Activated T-cell treated with anti-CD3 and anti-CD28 coated beads for 1 hour (primary cell): ENCODE data around the gene RNF115.
"Not testable (repeated sequence)": the region's sequence is repeated elsewhere in the genome, so short reads cannot be mapped to it uniquely, and the experiment has no call there.

Experiments used
- DNase-seq: peaks from one replicate; pipeline ENCODE4 v3.0.0-alpha.2; 2020; ENCODE audit warnings: low read depth

Gene RNF115

DNA sequence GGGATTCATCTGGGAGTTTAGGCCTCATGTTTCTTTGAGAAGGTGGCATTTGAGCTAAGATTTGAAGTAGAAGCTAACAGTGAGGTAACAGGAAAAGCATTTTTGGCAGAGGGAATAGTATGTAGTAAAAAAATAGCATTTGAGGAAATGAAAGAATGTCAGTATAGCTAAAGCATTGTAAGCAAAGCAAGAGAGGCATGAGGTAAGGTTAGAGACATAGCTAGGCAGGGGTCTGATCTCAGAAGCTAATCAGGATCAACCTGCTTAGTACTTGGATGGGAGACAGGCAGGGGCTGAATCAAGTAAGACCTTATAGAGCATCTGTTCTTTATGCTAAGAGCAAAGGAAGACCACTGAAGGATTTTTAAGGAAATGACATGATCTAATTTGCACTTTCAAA is 4.1 kb upstream of the RNF115 start:
- DNase-seq, result no peak

DNA sequence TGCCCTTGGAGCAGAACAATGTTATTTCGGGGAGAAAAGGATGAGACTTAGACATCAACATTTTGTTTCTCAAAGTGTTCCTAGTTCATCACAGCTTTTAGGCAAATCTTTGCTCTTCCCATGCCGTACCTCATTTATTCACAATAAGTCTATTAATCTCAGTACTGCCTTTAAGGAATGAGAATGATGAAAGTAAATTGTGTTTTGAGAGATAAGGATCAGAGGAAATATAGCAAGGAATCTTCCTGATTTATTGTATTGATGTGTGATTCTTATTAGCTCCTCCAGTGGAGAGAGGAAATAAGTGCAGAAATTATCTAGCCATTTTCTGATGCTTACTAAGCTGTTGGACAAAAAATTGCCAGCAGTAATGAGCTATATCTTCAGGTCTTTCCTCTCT is 2.1 kb upstream of the RNF115 start:
- DNase-seq, result no peak

DNA sequence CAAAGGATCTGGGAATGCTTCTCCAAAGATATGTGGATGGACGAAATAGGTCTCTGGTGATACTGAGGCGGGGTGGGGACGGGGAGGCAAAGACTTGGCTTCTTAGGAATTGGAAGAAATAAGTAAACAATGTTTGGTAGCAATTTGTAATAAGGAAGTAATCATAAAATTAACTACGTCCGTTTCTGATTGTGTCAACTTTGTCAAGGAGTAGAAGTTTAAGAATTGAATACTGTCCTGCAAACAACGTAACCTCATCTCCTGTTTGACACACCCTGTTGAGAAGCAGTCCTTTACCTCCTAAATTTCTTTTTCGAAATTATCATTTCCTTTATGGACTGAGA is 576 bp upstream of the RNF115 start:
- no peak for DNase-seq

DNA sequence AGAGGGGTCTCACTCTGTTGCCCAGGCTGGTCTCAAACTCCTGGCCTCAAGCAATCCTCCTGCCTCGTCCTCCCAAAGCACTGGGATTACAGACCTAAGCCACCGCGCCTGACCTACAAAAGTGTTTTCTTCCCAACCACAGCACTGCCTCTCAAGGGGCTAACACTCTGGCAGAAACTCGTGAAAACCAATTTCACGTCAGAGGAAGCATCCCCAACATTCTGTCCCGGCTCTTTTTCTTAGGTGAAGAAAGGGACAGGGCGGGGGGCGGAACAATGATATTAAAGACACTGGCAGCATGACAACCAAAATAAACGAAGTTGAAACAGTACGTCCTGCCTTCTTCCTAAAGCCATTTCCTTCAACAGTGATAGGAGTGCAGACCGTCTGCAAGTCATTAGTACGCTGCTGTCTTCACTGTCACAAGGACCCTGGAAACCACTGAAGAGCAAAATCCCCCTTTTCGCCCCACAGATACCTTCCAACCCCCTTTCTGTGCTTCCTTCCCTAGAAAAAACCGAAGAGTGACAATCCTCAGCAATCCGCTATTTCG is 1.0 kb downstream of the RNF115 start:
- not testable (repeated sequence) for DNase-seq

DNA sequence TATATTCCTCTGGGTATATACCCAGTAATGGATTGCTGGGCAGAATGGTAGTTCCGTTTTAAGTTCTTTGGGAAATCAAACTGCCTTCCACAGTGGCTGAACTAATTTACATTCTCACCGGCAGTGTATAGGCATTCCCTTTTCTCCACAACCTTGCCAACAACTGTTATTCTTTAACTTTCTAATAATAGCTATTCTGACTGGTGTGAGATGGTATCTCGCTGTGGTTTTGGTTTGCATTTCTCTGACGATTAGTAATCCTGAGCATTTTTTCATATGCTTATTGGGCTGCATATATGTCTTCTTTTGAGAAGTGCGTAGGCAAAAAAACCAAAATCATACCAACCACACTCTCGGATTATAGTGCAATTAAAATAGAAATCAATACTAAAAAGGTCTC is 5.8 kb downstream of the RNF115 start:
- DNase-seq, result not testable (repeated sequence)

DNA sequence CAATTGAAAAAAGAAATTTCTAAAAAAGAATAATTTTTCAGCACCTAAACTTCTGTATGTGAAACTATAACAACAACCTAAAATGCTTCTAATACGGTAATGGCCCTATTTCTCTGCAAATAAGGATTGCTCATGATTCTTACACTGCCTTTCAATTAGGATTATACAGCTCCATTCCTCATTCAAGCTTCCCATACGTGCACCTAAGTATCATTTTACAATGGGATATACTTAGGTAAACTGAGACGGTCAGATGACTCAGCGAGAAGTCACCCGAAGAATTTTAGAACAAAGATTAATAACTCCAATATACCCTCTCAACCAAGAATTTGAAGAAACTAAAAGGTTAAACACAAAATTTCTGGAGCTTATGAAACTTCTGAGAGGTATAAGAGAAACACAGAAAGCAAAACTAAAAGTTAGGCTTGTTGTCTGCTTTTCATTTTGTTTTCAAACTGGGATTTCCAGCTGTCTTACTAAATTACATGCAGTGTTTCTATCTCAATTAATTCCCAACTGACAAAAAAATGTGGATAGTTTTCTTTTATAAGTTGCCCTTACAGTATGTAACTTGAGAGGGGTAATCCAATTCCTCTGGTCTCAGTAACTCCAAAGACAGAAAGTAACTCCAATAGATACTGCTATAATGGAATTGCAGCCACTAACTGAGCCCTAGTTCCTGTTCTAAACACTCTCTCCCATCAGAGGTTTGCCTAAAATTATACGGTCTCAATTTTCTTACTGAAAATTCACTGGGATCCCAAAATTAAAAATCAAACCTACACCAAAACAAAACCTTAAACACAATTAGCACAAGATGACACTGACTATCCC is 10.7 kb downstream of the RNF115 start:
- DNase-seq, result not testable (repeated sequence)

DNA sequence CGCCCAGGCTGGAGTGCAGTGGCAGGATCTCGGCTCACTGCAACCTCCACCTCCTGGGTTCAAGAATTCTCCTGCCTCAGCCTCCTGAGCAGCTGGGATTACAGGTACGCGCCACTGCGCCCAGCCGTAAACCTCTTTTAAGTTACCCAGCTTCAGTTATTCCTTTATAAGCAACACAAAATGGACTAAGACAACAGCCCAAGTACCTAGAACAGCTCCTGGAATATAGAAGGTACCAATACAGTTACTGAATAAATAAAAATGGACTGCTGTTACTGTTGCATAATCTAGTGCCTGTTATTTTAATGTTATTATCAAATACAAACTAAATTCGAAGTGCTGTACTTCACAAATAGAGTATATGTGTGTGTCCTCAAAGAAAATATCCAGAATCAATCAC is 17.1 kb downstream of the RNF115 start:
- no peak for DNase-seq

DNA sequence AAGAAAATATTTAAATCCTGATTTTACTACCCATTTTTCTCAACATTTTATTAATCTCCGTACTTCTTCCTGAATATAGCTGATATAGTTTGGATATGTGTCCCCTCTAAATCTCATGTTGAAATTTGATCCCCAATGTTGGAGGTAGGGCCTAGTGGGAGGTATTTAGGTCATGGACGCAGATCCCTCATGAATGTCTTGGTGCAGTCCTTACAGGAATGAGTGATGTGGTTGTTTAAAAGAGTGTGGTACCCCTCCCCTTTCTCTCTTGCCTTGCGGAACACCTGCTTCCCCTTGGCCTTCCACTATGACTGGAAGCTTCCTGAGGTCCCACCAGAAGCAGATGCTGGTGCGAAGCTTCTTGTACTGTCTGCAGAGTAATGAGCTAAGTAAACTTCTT is 17.5 kb downstream of the RNF115 start:
- DNase-seq, result no peak

DNA sequence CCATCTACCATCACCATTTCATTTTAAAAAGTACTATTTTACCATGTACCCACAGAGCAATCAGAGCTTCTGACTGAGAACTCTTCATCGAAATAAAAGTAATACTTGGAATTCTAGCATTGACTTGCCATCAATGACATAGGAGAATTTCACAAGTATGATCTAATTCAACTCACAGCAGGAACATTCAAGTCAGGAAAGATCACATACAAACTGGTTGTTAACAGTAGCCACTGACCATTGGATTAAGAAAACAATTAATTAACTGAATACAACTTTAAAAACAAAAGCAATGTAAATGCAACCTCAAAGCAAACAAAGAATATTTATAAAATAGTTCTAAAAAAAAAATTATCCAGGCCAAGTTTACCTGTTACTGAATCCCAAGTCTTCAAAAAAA is 18.8 kb downstream of the RNF115 start:
- no peak for DNase-seq

DNA sequence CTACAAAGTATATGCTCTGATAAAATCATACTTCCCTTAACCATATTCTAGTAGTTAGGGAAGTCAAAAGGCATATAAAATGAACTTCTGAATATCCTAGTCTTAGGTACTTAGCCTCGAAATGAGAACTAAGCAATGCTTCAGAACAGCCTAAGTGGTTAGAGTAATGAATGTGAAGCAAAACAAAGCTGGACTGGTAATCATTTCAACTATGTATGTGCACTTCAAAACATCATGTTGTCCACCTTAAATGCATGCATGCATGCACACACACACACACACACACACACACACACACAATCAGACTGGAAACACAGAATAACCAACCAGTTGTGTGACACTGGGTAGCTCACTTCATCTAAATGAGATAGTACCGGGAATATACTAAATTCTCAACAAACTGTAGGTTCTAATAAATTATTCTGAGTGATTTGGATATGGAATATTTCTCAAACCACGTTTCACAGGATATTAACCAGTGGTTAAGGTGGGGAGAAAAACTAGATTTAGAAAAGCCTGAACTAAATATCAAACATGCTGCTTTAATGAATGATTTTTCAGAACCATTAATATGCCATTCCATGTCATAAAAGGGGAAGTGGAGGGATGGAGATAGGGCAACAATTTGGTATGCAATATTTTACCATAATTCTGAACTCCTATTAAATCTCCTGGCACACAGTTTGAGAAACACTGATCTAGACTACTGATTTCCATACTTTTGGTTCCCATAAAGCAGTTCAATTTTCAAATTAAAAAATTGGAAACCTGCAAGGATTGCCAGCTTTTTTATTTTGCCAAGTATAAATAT is 19.5 kb downstream of the RNF115 start:
- no peak for DNase-seq

DNA sequence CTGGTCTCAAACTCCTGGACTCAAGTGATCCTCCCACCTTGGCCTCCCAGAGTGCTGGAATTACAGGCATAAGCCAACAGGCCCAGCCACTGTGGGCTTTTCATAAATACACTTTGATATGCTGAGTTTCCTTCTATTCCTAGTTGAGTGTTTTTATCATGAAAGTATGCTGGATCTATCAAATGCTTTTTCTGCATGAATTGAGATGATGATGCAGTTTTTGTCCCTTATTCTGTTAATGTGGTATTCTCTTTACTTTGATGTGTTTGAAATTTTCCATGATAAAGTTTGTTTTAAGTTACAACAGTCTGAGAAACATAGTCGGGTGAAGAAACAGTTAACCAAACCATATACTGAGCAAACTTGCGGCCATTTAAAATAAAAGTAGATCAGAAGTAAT is 24.1 kb downstream of the RNF115 start:
- DNase-seq, result no peak

DNA sequence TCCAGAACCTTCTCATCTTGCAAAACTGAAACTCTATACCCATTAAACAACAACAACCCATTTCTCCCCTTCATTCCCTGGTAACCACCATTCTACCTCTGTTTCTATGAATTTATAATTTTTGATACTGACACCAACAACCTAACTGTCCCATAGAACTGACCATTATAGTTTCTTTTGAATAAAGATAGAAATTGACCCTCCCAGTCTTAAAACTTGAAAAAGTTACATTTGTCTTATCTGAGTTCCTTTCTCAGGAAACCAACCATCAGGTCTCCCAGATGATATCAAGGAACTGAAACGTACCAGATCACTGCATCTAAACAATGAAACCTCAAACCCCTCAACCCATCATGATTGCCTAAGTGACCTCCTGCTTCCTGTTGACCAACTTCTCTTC is 27.1 kb downstream of the RNF115 start:
- DNase-seq, result no peak

DNA sequence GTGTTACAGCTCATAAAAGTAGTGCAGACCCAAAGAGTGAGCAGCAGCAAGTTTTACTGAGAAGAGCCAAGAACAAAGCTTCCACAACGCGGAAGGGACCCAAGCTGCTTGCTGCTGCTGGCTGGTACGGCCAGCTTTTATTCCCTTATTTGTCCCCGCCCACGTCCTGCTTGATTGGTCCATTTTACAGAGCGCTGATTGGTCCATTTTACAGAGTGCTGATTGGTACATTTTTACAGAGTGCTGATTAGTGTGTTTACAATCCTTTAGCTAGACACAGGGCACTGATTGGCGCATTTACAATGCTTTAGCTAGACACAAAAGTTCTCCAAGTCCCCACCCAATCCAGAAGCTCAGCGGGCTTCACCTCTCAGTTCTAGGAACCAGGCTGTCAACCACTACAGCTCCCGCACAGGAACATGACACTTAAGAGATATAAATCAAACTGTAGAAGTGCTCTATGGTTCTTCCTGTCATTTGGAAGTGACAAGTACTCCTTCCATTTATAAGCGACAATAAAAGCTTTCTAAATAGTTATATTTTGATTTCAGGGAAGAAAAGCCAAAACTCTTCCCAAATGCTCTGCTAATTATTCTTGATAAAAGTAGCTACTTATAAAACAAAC is 28.5 kb downstream of the RNF115 start:
- no peak for DNase-seq

DNA sequence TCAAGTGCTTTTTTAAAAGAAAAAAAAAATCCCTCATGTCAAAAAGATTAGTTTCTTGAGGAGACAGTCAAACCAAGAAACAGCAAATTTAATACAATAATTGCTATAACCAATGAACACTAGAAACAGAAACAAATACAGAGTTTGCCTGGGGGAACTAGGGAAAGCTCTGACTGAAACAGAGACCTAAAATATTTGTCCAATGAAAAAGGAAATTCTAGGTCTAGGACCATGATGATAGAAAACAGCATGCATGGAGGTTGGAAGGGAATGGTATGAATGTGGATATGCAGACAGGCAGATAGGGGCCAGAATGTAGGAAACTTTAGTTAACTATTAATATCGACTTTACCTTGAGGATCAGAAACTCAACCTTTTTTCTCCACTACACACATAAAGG is 31.4 kb downstream of the RNF115 start:
- no peak for DNase-seq

DNA sequence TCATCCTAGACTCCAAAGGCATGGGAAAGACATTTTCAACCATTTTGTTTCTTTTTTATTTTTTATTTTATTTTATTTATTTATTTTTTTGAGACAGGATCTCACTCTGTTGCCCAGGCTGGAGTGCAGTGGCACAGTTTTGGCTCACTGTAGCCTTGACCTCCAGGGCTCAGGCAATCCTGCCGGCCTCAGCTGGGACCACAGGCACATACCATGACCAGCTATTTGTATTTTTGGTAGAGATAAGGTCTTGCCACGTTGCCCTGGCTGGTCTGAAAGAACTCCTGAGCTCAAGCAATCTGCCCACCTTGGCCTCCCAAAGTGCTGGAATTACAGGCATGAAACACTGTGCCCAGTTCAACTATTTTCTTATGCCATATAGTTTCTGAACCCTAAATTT is 32.0 kb downstream of the RNF115 start:
- not testable (repeated sequence) for DNase-seq

DNA sequence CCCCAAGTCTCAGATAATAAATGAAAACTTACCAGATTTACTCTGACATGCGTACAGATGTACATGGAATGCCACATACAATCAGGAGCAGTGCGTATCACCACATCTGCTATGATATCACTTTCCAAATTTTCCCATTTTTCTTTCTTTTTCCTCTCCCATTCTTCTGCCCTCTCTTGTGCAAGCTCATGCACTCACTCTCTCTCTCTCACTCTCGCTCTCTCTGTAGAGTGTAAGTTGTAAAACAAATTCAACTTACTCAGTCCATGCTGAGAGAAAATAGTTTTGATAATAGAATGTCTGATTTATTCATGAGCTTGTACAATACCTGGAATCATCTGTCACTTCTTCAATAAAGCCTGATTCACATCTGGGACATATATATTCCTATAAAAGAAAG is 35.3 kb downstream of the RNF115 start:
- DNase-seq, result no peak

DNA sequence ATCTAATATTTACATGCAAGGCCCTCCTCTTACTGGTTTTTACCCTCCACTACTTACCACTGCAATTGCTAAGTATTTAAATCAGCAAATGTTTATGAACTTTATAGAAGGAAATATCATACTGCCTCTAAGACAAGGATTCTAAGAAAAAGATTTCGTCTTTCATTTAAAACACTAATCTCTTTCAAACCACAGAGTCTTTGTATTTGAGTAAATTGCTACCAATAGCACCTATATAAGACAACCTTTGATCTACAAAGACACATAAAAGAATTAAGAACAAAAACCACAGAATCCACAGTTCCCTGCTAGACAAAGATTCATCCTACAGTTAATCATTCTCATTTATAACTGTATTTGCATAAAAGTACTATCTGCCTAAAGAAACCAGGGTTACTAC is 37.6 kb downstream of the RNF115 start:
- DNase-seq, result no peak

DNA sequence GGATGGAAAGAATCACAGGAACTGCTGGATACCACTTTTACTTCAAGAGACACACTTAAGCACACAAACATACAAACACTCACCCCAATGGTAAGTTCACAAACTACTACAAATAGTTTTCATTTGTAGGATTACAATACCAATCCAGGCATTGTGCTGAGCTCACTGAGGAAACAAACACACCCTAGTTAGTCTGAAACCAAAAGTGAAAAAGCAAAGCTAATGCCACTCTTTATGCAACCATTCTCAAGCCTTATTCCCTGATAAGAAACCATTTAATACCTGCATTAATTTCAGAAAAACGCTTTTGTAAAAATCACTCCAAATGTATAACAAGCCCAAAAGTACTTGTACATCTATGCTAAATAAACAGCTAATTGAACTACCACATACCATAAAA is 38.3 kb downstream of the RNF115 start:
- no peak for DNase-seq

DNA sequence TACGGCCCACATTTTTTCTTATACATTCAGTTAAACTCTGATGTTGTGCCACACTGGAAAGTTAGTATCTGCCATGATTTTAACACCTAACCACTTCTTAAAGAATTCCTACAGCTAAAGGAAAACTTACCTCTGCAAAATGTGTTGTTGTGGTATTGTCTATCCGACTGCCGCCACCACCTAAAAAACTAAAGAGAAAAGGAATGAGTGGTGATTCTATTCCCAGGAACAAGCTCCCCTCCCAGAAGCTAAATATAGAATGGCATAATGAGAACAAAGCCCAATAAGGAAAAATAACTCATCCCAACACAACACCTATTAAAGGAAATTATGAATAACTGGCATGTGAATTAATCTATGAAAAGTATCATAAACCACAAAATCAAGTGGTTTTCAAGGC is 39.5 kb downstream of the RNF115 start:
- no peak for DNase-seq

DNA sequence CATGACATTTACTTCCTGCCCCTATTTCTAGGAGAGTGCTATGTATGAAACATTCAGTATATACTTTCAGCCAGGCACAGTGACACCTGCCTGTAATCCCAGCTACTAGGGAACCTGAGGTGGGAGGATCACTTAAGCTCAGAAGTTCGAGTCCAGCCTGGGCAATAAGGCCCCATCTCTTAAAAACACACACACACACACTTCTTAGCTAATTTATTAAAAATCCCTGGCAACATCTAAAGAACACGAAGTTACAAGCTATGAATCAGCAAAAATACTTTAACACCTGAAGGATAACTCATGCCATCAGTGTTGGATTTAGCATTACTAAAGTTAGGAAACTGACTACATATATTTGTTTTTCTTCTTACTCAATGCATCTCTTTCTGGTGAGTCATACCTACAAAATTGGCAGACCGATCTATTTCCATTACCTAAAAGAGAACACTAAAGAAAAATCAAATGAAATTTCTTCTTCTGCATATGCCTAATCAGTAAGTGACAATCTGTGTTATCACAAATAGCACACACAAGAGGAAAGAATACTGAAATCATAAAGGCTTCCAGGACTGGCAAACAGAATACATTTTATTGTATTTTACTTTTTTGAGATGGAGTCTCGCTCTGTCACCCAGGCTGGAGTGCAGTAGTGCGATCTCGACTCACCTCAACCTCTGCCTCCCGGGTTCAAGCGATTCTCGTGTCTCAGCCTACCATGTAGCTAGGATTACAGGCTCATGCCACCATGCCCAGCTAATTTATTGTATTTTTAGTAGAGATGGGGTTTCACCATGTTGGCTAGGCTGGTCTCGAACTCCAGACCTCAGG is 41.4 kb downstream of the RNF115 start:
- DNase-seq, result no peak

DNA sequence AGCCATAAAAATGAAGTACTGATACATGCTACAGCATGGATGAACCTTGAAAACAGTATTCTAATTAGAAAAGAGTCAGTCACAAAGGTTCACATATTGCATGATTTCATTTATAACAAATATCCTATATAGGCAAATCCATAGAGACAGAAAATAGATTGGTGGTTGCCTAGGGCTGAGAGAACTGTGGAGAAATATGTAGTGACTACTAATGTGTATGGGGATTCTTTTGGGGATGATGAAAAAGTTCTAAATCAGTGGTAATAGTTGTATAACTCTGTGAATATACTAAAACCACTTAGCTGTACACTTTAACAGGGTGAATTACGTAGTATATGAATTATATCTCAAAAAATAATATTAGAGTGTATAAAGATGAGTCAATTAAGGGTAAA is 45.8 kb downstream of the RNF115 start:
- DNase-seq, result no peak
